Testis (tissue), 2 donors: ENCODE measurements around the gene CALR3.

ENCODE experiments used
- POLR2A ChIP-seq: fragments of 450-650 bp; IDR thresholded peaks from one replicate; pipeline ENCODE4 v1.6.1; 2017; ENCODE audit warnings: antibody characterized with exemption, mild to moderate bottlenecking, moderate library complexity
- TF ChIP-seq, protein P1 (sequence below), 3 experiments: fragments of 450-650 bp in 2 of 3; fragments of 200-600 bp in 1 of 3; sonication (generic) in 1 of 3; IDR thresholded peaks; one replicate each; pipeline ENCODE4 v1.5.1; 2016 to 2019; ENCODE audit warnings: antibody characterized with exemption in 3 of 3, mild to moderate bottlenecking in 2 of 3, moderate library complexity in 1 of 3

GRCh38 chr19:16509141-16510061, 13.4 kb upstream of the CALR3 start:
- TF ChIP-seq, protein P1, sequence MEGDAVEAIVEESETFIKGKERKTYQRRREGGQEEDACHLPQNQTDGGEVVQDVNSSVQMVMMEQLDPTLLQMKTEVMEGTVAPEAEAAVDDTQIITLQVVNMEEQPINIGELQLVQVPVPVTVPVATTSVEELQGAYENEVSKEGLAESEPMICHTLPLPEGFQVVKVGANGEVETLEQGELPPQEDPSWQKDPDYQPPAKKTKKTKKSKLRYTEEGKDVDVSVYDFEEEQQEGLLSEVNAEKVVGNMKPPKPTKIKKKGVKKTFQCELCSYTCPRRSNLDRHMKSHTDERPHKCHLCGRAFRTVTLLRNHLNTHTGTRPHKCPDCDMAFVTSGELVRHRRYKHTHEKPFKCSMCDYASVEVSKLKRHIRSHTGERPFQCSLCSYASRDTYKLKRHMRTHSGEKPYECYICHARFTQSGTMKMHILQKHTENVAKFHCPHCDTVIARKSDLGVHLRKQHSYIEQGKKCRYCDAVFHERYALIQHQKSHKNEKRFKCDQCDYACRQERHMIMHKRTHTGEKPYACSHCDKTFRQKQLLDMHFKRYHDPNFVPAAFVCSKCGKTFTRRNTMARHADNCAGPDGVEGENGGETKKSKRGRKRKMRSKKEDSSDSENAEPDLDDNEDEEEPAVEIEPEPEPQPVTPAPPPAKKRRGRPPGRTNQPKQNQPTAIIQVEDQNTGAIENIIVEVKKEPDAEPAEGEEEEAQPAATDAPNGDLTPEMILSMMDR (IDR thresholded peaks at IDR 0.05): no peak
- TF ChIP-seq POLR2A: no peak
